HG02970 (cell line): ENCODE results near the gene NRN1L.
A peak's percentile ranks its signal among the peaks of the same experiment; 100 is the strongest.

Experiments
- ATAC-seq: cut with Tn5 transposase; IDR thresholded peaks from one replicate; pipeline ENCODE4 v1.9.1; 2021; ENCODE audit warnings: mild to moderate bottlenecking, moderate library complexity, moderate number of reproducible peaks; ENCODE audit not compliant: unreplicated experiment, low FRiP score

NRN1L gene

GRCh38 chr16:67933805-67934204 is 49.1 kb downstream of the NRN1L start:
- ATAC-seq, result no peak

- no peak for ATAC-seq
Measured at GRCh38 chr16:67934306-67935100, 49.8 kb downstream of the NRN1L start.

- ATAC-seq, result no peak
Measured at GRCh38 chr16:67935101-67935401, 50.4 kb downstream of the NRN1L start.

- peak; percentile 86 for ATAC-seq
Measured at GRCh38 chr16:67935402-67936123, 50.9 kb downstream of the NRN1L start.
